OCI-LY7 (cell line): ENCODE measurements around the gene DYNLL1. TPM values are rescaled to one million over a fixed set of nuclear protein-coding genes. Genes with fewer than 3 reads are reported as not detected.

Experiments used
- BruUV-seq: library from RNA; stranded (reverse); fragments of 400-500 nt; replicated peaks from 2 replicates; lab custom pipeline; 2021; lab: Mats Ljungman, UMichigan
- CTCF ChIA-PET: fragments of 300-600 bp; sonication (Branson Sonifier 250); formaldehyde crosslinking; loops from one replicate; lab custom pipeline; 2022; ENCODE audit warnings: antibody characterized with exemption; ENCODE audit not compliant: unreplicated experiment; lab: Charles Lee
- POLR2A ChIA-PET: fragments of 300-600 bp; sonication (Branson Sonifier 250); formaldehyde crosslinking; loops from one replicate; lab custom pipeline; 2022; ENCODE audit warnings: antibody characterized with exemption; lab: Charles Lee
- DNase-seq: peaks from one replicate; pipeline ENCODE4 v3.0.0-alpha.2; 2015; ENCODE audit warnings: low spot score
- H2AFZ ChIP-seq: fragments of 200-600 bp; sonication (generic), shearing (Covaris generic); 2 replicates; pipeline ENCODE4 v1.6.1; 2014; ENCODE audit warnings: mild to moderate bottlenecking, antibody characterized with exemption, low read length, moderate library complexity
- H3K27ac ChIP-seq: fragments of 200-600 bp; sonication (generic); 2 replicates; pipeline ENCODE4 v1.5.1; 2014; ENCODE audit warnings: mixed run types, low read depth, mild to moderate bottlenecking, moderate library complexity, low read length, inconsistent platforms; ENCODE audit not compliant: poor library complexity, severe bottlenecking
- H3K36me3 ChIP-seq: fragments of 200-600 bp; sonication (generic); 2 replicates; pipeline ENCODE4 v1.6.1; 2014; ENCODE audit warnings: mild to moderate bottlenecking, antibody characterized with exemption, low read length, moderate library complexity, mixed read lengths; ENCODE audit not compliant: insufficient read depth
- H3K4me1 ChIP-seq: fragments of 200-600 bp; sonication (generic); 2 replicates; pipeline ENCODE4 v1.5.1; 2014; ENCODE audit warnings: mild to moderate bottlenecking, low read length; ENCODE audit not compliant: insufficient read depth, poor library complexity, severe bottlenecking
- H3K4me2 ChIP-seq: fragments of 200-600 bp; sonication (generic); 2 replicates; pipeline ENCODE4 v1.6.1; 2014; ENCODE audit warnings: mild to moderate bottlenecking, low read length
- H3K4me3 ChIP-seq: fragments of 200-600 bp; sonication (generic); 2 replicates; pipeline ENCODE4 v1.5.1; 2014; ENCODE audit warnings: mild to moderate bottlenecking, low read depth, low read length; ENCODE audit not compliant: poor library complexity, severe bottlenecking
- H3K79me2 ChIP-seq: fragments of 200-600 bp; sonication (generic); 2 replicates; pipeline ENCODE4 v1.6.1; 2016; ENCODE audit warnings: low read depth, mild to moderate bottlenecking, low read length, moderate library complexity, mixed read lengths; ENCODE audit not compliant: insufficient read depth
- H3K9me2 ChIP-seq: fragments of 200-600 bp; sonication (generic); 2 replicates; pipeline ENCODE4 v1.6.1; 2016; ENCODE audit warnings: mild to moderate bottlenecking, low read length, mixed read lengths; ENCODE audit not compliant: insufficient read depth
- H3K9me3 ChIP-seq: fragments of 200-600 bp; sonication (generic); 2 replicates; pipeline ENCODE4 v1.6.1; 2014; ENCODE audit warnings: mild to moderate bottlenecking, mixed run types, low read length, mixed read lengths
- H4K20me1 ChIP-seq: fragments of 200-600 bp; sonication (generic); 2 replicates; pipeline ENCODE4 v1.6.1; 2014; ENCODE audit warnings: mild to moderate bottlenecking, antibody characterized with exemption, low read length, moderate library complexity, mixed read lengths; ENCODE audit not compliant: insufficient read depth
- CTCF ChIP-seq: fragments of 200-600 bp; sonication (generic); conservative IDR thresholded peaks from 2 replicates; pipeline ENCODE4 v1.5.1; 2014; ENCODE audit warnings: mild to moderate bottlenecking, antibody characterized with exemption, low read length, moderate library complexity, mixed read lengths
- EZH2phosphoT487 ChIP-seq: fragments of 200-600 bp; sonication (generic); IDR thresholded peaks from 2 replicates; pipeline ENCODE4 v1.6.1; 2018; ENCODE audit warnings: low read depth, borderline replicate concordance, mild to moderate bottlenecking, mixed run types, antibody characterized with exemption, low read length, moderate library complexity, mixed read lengths
- intact Hi-C: fragments of 100-400 bp; cut with micrococcal nuclease; formaldehyde crosslinking; loops from one replicate; pipeline ENCODE4 v1.10.0; 2022; ENCODE audit not compliant: unreplicated experiment
- total RNA-seq, 2 experiments: library from RNA; depleted of rRNA in 1 of 2; stranded (reverse); fragments of >200 nt in 1 of 2; shearing (Covaris generic) in 1 of 2; gene quantifications; 2 replicates each; pipeline ENCODE4 v1.2.3, GENCODE V29; 2014 to 2022

Gene DYNLL1
- total RNA-seq, 2 experiments from 2014 or later: 321 to 400 TPM

- H3K4me3 ChIP-seq: peak overlapping the region; percentile 89
- TF ChIP-seq CTCF: no peak
- TF ChIP-seq EZH2phosphoT487: no peak
- BruUV-seq: no TSS peak
- POLR2A ChIA-PET: interaction anchor here (0.5 to 1.5 kb wide), 5 partner anchors 10 to 42 kb away, joined by 3 to 7 read pairs (median 4); partner anchors contain the start of genes COQ5 and POP5
- H3K27ac ChIP-seq: peak overlapping the region; percentile 46
- H3K9me3 ChIP-seq: no peaks in the 10 kb centered on the region
- DNase-seq: no peak
- peaks cover 94% of the 10 kb centered on the region for H3K79me2 ChIP-seq
- peaks cover 44% of the 10 kb centered on the region for H3K4me1 ChIP-seq
- peaks cover 74% of the 10 kb centered on the region for H3K36me3 ChIP-seq
- H3K4me2 ChIP-seq: peak overlapping the region; percentile 97
- intact Hi-C loops: loop anchor here (5.0 kb wide), 1 partner anchor 101 kb away; the partner anchor contains the start of gene COX6A1
- H3K9me2 ChIP-seq: no peaks in the 10 kb centered on the region
- peaks cover 37% of the 10 kb centered on the region for H4K20me1 ChIP-seq
- no peak overlapping the region for H2AFZ ChIP-seq
- CTCF ChIA-PET: interaction anchor here (0.6 kb wide), 1 partner anchor 274 kb away, joined by 3 read pairs; no protein-coding TSS in a partner anchor
These were observed 42.6 kb downstream of the DYNLL1 start for GRCh38 chr12:120538281-120539156.

DNA sequence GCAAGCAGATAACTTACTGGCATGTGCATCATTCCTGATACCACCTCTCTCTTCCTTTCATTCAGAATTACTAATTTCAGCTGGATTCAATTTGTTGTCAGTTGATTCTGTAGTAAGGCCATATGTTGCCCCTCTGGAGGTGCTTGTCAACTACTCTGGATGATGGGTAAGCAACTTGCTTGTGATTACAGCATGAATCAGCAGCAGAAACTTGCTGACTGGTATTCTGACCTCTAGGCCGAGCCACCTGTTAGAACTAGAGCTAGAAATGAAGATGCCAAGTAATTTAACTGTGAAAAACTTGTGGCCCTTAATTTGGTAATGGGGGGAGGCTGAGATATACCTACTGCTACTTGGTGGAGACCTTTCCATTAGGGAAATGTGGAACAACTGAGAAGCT, 43.4 kb downstream of the DYNLL1 start:
- Histone ChIP-seq H3K4me1 (peaks cover 41% of the 10 kb centered on the region), H2AFZ (no peak overlapping the region), H3K9me3 (no peaks in the 10 kb centered on the region), H3K9me2 (no peaks in the 10 kb centered on the region), H3K36me3 (peaks cover 81% of the 10 kb centered on the region), H3K4me3 (peak overlapping the region; percentile 89), H3K4me2 (peak overlapping the region; percentile 97), H3K27ac (no peak overlapping the region), H3K79me2 (peaks cover 99% of the 10 kb centered on the region), H4K20me1 (peaks cover 37% of the 10 kb centered on the region)
- BruUV-seq: no TSS peak
- TF ChIP-seq EZH2phosphoT487 (no peak), CTCF (no peak)
- intact Hi-C loops: loop anchor here (5.0 kb wide), 1 partner anchor 102 kb away; the partner anchor contains the start of gene COX6A1
- ChIA-PET CTCF (no interaction called here), POLR2A (interaction anchor here (0.6 to 1.5 kb wide), 4 partner anchors 11 to 539 kb away, joined by 3 to 6 read pairs (median 3); partner anchors contain the start of gene POP5)
- no peak for DNase-seq
